Activated naive CD4-positive, alpha-beta T cell treated with anti-CD3 and anti-CD28 coated beads for 36 hours (primary cell): Measurements from ENCODE around the gene PIMREG. TPM values are rescaled to one million over a fixed set of nuclear protein-coding genes. Genes with fewer than 3 reads are reported as not detected.

Source experiments
- CTCF ChIA-PET: fragments of 350-600 bp; sonication (Branson Sonifier 250); formaldehyde crosslinking; loops from one replicate; lab custom pipeline; 2021; ENCODE audit warnings: antibody characterized with exemption; lab: Charles Lee
- DNase-seq: peaks from one replicate; pipeline ENCODE4 v3.0.0-alpha.2; 2020
- H3K27ac Mint-ChIP-seq: one replicate; pipeline ENCODE4 v1.8.0; 2021; ENCODE audit warnings: mild to moderate bottlenecking, mixed read lengths
- H3K27me3 Mint-ChIP-seq: one replicate; pipeline ENCODE4 v1.8.0; 2021; ENCODE audit warnings: low read depth, mixed read lengths
- H3K36me3 Mint-ChIP-seq: one replicate; pipeline ENCODE4 v1.8.0; 2021; ENCODE audit warnings: low read depth, mixed read lengths
- H3K4me1 Mint-ChIP-seq: one replicate; pipeline ENCODE4 v1.8.0; 2021; ENCODE audit warnings: low read depth, mixed read lengths
- H3K4me3 Mint-ChIP-seq: one replicate; pipeline ENCODE4 v1.8.0; 2021; ENCODE audit warnings: mild to moderate bottlenecking, moderate library complexity, mixed read lengths
- H3K9me3 Mint-ChIP-seq: one replicate; pipeline ENCODE4 v1.8.0; 2021; ENCODE audit warnings: mixed read lengths
- intact Hi-C: fragments of 100-400 bp; cut with micrococcal nuclease; formaldehyde crosslinking; loops from one replicate; pipeline ENCODE4 v1.15.1; 2023
- total RNA-seq, 2 experiments: library from RNA; stranded (reverse); gene quantifications; one replicate each; pipeline ENCODE4 v1.2.3, GENCODE V29; 2021

PIMREG gene
- total RNA-seq, 2 experiments from 2014 or later = 18.1 to 19.0 TPM

DNA sequence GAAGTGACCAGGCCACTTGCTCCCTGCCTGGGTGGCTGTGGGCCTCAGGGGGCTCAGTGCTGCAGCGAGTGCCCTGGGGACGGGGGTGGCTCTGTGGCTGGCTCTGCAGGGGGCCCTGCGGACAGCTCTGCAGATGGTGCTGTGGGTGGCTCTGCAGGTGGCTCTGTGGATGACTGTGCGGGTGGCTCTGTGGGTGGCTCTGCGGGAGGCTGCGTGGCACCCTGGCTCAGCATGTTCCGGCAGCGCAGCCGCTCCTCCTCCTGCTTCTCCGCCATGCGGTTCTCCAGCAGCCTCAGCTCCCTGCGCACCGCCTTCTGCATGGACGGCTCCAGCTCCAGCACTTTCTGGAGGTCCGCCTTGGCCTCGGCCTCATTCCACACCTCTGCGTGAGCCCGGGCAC, 18.8 kb upstream of the PIMREG start:
- Mint-ChIP-seq H3K4me3 (no peak overlapping the region), H3K9me3 (peaks cover 3% of the 10 kb centered on the region), H3K36me3 (peaks cover 2% of the 10 kb centered on the region), H3K27ac (no peak overlapping the region), H3K4me1 (peaks cover 16% of the 10 kb centered on the region), H3K27me3 (peaks cover 4% of the 10 kb centered on the region)
- no peak for DNase-seq
- intact Hi-C loops = loop anchor here (5.0 kb wide), 1 partner anchor 358 kb away; no protein-coding TSS in a partner anchor
- CTCF ChIA-PET = interaction anchor here (0.8 to 1.7 kb wide), 3 partner anchors 12 to 839 kb away, joined by 3 to 8 read pairs (median 3); no protein-coding TSS in a partner anchor

DNA sequence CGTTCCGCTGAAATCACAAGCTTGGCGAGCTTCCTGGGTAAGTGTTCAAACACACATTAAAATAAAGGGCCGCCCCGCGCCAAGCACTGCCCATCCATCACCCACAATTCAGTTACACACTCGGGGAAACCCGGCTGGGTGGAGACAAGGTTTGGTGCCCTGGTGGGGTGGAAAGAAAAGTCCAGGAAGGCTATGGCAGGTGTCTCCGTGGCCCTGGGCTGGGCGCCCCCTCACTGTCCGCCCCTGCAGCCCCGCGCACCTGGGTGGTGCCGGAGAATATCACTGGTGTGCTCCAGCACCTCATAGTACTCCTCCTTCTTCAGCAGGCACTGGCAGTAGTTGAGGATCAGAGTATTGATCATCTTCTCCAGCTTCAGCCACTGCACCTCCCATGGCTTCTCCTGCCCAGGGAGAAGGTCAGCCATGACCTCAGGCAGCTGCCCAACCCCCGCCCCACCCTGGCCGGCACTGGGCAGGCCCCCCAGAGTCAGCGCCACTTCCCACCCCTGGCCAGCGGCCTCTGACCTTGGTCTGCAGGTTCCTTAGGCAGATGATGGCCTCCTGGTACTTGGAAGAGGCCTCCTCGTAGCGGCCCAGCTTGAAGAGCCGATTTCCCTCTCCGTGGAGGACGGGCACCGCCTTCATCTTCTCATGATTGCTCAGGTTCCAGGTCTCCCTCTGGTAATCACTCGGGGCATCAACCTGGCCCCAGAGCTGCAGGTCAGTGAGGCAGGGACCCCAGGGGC, 17.7 kb upstream of the PIMREG start:
- Mint-ChIP-seq H3K27me3 (no peaks in the 10 kb centered on the region), H3K4me3 (no peak overlapping the region), H3K4me1 (peaks cover 16% of the 10 kb centered on the region), H3K9me3 (peaks cover 10% of the 10 kb centered on the region), H3K27ac (no peak overlapping the region), H3K36me3 (peaks cover 3% of the 10 kb centered on the region)
- CTCF ChIA-PET = interaction anchor here (0.9 kb wide), 1 partner anchor 840 kb away, joined by 3 read pairs; no protein-coding TSS in a partner anchor
- DNase-seq = no peak
- intact Hi-C loops = loop anchor here (2.0 to 5.0 kb wide), 2 partner anchors 359 to 840 kb away; no protein-coding TSS in a partner anchor

DNA sequence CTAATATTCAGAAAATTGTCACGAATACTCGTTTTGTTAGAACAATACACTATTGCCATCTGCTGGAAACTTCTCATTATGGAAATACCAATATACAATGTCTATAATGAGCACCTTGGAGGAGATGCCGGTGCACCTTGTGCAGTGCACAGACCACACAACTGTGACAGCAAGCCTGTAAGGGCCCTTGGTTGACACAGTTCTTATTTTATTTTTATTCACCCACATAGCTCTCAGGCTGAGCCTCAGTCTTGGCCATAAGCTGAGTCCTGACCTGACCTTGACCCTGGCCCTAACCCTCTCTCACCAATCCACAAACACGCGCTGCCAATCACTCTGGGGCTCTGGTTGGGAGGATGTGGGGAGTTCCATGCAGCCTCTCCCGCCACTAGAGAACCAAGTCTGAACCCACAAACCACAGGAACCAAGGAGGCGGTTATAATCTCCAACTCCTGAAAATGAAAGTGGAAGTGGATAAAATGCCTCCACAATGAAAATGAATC, 16.9 kb upstream of the PIMREG start:
- CTCF ChIA-PET = interaction anchor here (1.0 kb wide), 1 partner anchor 829 kb away, joined by 4 read pairs; no protein-coding TSS in a partner anchor
- peak; percentile 75 for DNase-seq
- Mint-ChIP-seq H3K36me3 (peaks cover 3% of the 10 kb centered on the region), H3K27me3 (no peaks in the 10 kb centered on the region), H3K4me3 (no peak overlapping the region), H3K9me3 (peaks cover 12% of the 10 kb centered on the region), H3K4me1 (peaks cover 16% of the 10 kb centered on the region), H3K27ac (peak overlapping the region; percentile 2)
- intact Hi-C loops = loop anchor here (2.0 to 5.0 kb wide), 2 partner anchors 360 to 841 kb away; no protein-coding TSS in a partner anchor

DNA sequence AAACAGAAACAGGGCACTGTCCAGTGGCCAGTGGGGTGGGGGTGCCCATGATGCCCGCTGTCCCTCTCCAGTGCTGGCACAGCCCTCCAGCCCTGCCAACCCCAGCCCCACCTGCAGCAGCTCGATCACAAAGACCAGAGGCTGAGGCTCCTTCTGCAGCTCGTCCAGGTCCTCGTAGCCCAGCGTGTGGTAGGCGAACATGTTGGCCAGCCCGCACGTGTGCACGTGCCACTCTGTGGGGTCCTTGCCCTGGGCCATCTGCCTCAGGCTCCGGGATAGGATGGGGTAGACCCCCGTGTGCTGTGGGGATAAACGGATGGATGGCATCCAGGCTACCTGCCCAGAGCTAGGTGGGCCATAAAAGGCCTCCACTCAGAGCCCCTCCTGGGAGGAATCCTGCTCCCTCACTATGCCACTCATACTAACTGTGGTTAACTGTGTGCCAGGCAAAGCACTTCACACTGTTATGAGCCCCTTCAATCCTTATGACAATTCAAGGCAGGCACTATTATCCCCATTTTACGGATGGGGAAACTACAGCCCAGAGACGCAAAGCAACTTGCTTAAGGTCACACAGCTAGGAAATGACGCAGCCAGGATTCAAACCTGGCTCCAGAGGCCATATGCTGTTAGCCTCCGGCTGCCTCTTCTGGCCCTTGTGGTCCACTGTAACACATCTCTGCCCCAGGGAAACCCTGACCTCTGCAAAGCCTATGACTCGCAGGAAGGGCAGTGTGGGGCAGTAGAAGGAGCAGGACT, 15.9 kb upstream of the PIMREG start:
- Mint-ChIP-seq H3K4me1 (peaks cover 16% of the 10 kb centered on the region), H3K9me3 (peaks cover 12% of the 10 kb centered on the region), H3K27ac (no peak overlapping the region), H3K27me3 (no peaks in the 10 kb centered on the region), H3K4me3 (no peak overlapping the region), H3K36me3 (peaks cover 3% of the 10 kb centered on the region)
- no peak for DNase-seq
- CTCF ChIA-PET = interaction anchor here (0.6 to 1.4 kb wide), 3 partner anchors 830 to 840 kb away, joined by 3 to 4 read pairs (median 4); no protein-coding TSS in a partner anchor
- intact Hi-C loops = loop anchor here (5.0 kb wide), 1 partner anchor 361 kb away; no protein-coding TSS in a partner anchor

DNA sequence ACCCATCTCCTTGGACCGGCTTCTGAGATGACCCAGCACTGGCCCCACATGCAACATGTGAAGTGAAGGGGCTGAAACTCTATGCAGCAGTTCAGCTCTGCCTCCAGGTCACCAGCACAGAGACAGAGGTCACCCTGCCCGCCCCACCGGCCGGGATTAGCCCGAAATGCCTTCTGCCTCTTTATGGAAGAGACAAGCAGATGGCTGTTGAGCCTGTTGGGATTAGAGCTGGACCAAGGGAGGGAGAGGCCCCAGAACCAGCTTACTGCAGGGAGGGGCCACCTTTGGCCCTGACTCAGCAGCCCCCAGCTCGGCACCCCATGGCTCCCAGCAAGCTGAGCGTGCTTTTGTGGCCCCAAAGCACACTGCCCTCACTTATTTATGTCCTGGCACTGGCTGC, 15.0 kb upstream of the PIMREG start:
- no peak overlapping the region for H3K4me3 Mint-ChIP-seq
- H3K36me3 Mint-ChIP-seq = peaks cover 3% of the 10 kb centered on the region
- H3K27me3 Mint-ChIP-seq = no peaks in the 10 kb centered on the region
- DNase-seq = no peak
- intact Hi-C loops = loop anchor here (5.0 kb wide), 1 partner anchor 362 kb away; no protein-coding TSS in a partner anchor
- peaks cover 12% of the 10 kb centered on the region for H3K9me3 Mint-ChIP-seq
- CTCF ChIA-PET = interaction anchor here (0.5 to 1.4 kb wide), 3 partner anchors 8 to 841 kb away, joined by 3 to 6 read pairs (median 6); no protein-coding TSS in a partner anchor
- H3K27ac Mint-ChIP-seq = no peak overlapping the region
- H3K4me1 Mint-ChIP-seq = peaks cover 16% of the 10 kb centered on the region

DNA sequence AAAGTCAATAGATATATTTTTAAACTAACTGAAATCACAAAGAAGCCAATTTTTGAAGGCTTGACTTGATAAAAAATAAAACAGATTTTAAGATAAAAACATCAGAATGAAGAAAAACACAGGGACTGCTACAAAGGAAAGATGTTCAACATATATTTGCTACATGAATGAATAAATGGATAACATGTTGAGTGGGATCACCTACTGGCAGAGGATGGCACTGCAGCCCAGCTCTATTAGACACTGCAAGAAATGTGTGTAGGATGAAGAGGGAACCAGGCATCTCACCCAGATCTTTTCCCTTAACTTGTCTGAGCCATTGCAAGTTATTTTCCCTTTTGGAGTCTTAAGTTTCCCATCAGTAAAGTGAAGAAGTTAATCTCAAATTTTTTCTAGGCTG, 13.5 kb upstream of the PIMREG start:
- H3K27ac Mint-ChIP-seq = no peak overlapping the region
- H3K27me3 Mint-ChIP-seq = no peaks in the 10 kb centered on the region
- CTCF ChIA-PET = interaction anchor here (0.9 kb wide), 1 partner anchor 11 kb away, joined by 5 read pairs; no protein-coding TSS in a partner anchor
- H3K9me3 Mint-ChIP-seq = peaks cover 12% of the 10 kb centered on the region
- peaks cover 16% of the 10 kb centered on the region for H3K4me1 Mint-ChIP-seq
- DNase-seq = no peak
- intact Hi-C loops = no loop called here
- no peak overlapping the region for H3K4me3 Mint-ChIP-seq
- H3K36me3 Mint-ChIP-seq = peaks cover 3% of the 10 kb centered on the region

DNA sequence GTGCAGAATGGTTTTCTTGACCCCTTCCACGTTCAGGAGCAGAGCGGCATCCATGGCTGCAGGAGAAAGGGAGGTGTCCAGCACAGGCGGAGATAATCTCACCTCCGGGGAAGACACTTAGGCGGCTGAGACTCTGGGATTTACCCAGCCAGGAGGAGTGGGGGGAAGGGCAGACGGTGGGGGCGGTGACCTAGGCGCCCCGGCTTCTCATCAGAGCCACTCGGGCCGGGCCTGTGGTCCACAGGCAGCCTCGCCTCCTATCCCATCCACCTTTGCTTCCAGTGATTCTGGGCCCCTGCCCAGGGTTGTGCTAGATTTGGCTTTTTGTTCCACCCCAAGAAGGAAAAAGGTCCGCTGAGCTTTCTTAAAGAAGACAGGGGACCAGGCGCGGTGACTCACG, 9.2 kb upstream of the PIMREG start, which contains the start of gene AIPL1:
AIPL1 (minus strand) TSS at position 71 of the 400 bp plus-strand sequence; CDS start at position 54, 17 bp downstream.
- CTCF ChIA-PET = interaction anchor here (1.0 to 1.6 kb wide), 2 partner anchors 11 to 853 kb away, joined by 3 to 5 read pairs; no protein-coding TSS in a partner anchor
- H3K27ac Mint-ChIP-seq = no peak within 1 kb of the TSS
- intact Hi-C loops = no loop called here
- peaks cover 2% of the 10 kb centered on the region for H3K4me1 Mint-ChIP-seq
- H3K36me3 Mint-ChIP-seq = peaks cover 1% of the 10 kb centered on the region
- DNase-seq = no peak
- peaks cover 9% of the 10 kb centered on the region for H3K9me3 Mint-ChIP-seq
- no peak within 1 kb of the TSS for H3K4me3 Mint-ChIP-seq
- H3K27me3 Mint-ChIP-seq = peaks cover 7% of the 10 kb centered on the region

DNA sequence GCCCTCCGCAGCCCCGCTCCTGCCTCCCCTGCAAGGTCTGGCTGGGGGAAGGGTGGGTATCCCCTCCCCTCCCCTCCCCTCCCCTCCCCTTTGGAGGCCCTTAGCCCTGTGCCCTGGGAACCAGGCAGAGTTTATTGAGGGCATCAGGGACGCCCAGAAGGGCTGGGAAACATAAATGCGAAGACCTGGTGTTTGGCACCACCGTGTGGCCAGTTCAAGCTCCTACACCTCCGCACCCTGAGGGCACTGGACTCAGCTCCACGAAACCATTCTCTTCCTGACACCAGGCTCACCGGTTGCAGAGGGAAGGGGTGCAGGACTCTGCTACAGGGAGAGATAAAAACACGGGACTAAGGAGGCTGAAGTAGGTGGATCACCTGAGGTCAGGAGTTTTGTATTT, 8.3 kb upstream of the PIMREG start:
- intact Hi-C loops = no loop called here
- H3K4me3 Mint-ChIP-seq = no peak overlapping the region
- H3K9me3 Mint-ChIP-seq = peaks cover 5% of the 10 kb centered on the region
- H3K27ac Mint-ChIP-seq = no peak overlapping the region
- CTCF ChIA-PET = interaction anchor here (0.5 to 1.6 kb wide), 9 partner anchors 12 to 909 kb away, joined by 3 to 5 read pairs (median 3); no protein-coding TSS in a partner anchor
- H3K36me3 Mint-ChIP-seq = no peaks in the 10 kb centered on the region
- DNase-seq = peak; percentile 66
- peaks cover 2% of the 10 kb centered on the region for H3K4me1 Mint-ChIP-seq
- peaks cover 7% of the 10 kb centered on the region for H3K27me3 Mint-ChIP-seq

DNA sequence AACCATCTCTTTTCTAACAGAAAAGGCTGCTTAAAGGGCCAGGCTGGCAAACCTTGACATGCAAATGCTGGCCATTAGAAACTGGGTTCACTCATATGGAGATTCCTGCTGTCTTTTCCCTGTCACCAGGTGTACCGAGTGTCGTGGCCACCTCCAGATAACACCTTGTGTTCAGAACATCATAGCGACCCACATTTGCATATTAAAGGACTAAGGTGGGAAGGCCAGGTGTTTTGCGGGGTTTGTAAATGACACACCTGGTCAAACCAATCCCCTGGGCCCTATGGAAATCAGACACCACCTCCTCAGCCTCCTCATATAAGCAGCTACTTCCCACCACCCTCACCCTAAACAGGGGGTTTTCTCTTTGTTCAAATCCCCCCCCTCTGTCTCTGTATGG, 6.8 kb upstream of the PIMREG start:
- Mint-ChIP-seq H3K27ac (no peak overlapping the region), H3K4me1 (peaks cover 2% of the 10 kb centered on the region), H3K9me3 (no peaks in the 10 kb centered on the region), H3K4me3 (no peak overlapping the region), H3K27me3 (peaks cover 7% of the 10 kb centered on the region), H3K36me3 (no peaks in the 10 kb centered on the region)
- CTCF ChIA-PET = no interaction called here
- DNase-seq = no peak
- intact Hi-C loops = no loop called here

DNA sequence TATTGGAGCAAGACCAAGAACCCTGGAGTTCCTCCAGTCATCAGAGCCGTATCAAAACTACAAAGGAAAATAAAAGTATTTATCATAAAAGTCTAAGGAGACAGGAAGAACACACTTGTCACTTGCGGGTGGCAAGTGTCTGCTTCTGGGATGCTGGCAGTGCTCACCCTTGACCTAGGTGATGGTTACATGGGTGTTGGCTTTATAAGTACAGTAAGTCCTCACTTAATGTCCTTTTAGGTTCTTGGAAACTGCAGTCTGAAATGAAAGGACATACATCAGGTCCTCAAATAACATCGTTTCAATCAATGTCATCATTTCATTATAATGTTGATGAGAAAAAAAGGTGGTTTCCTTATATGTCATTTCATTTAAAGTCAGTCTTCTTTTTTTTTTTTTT, 6.3 kb upstream of the PIMREG start:
- intact Hi-C loops = no loop called here
- Mint-ChIP-seq H3K36me3 (no peaks in the 10 kb centered on the region), H3K9me3 (no peaks in the 10 kb centered on the region), H3K27me3 (peaks cover 7% of the 10 kb centered on the region), H3K27ac (no peak overlapping the region), H3K4me3 (no peak overlapping the region), H3K4me1 (peaks cover 2% of the 10 kb centered on the region)
- CTCF ChIA-PET = no interaction called here
- no peak for DNase-seq

DNA sequence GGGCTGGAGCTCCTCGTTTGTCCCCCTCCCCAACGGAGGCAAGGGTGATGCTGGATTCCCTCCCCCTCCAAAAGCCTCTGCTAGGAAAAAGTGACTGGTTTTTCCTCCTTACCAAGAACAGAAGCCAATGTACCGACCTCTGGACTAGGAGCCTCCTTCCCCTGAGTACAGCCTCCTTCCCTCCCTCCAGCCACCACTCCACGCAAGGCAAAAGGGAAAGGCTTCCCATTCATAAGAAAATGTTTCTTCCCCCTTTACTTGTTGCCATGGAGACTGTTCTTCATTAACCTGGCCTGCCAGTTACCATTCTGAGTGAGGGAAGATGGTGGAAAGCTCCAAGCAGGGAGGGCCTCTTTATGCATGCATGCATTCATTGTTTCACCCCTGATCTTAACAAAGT, 4.3 kb upstream of the PIMREG start:
- Mint-ChIP-seq H3K9me3 (no peaks in the 10 kb centered on the region), H3K4me3 (no peak overlapping the region), H3K36me3 (no peaks in the 10 kb centered on the region), H3K27ac (no peak overlapping the region), H3K4me1 (peaks cover 13% of the 10 kb centered on the region), H3K27me3 (peaks cover 10% of the 10 kb centered on the region)
- DNase-seq = no peak
- intact Hi-C loops = loop anchor here (5.0 kb wide), 1 partner anchor 572 kb away; the partner anchor contains the start of gene RNASEK
- CTCF ChIA-PET = no interaction called here
